Stimulated activated CD4-positive, alpha-beta T cell treated with anti-CD3 and anti-CD28 coated beads, Interleukin-12 subunit alpha, Interleukin-12 subunit beta, amount 100 ng/mL, for 48 hours (primary cell): ENCODE measurements around the gene CCDC69.
"Not testable (repeated sequence)": the region's sequence is repeated elsewhere in the genome, so short reads cannot be mapped to it uniquely, and the experiment has no call there.

ENCODE experiments used
- DNase-seq, 3 donors: peaks; one replicate each; pipeline ENCODE4 v3.0.0-alpha.2; 2020; ENCODE audit warnings: low read depth in 2 of 3, low spot score in 1 of 3

The CCDC69 gene

DNA sequence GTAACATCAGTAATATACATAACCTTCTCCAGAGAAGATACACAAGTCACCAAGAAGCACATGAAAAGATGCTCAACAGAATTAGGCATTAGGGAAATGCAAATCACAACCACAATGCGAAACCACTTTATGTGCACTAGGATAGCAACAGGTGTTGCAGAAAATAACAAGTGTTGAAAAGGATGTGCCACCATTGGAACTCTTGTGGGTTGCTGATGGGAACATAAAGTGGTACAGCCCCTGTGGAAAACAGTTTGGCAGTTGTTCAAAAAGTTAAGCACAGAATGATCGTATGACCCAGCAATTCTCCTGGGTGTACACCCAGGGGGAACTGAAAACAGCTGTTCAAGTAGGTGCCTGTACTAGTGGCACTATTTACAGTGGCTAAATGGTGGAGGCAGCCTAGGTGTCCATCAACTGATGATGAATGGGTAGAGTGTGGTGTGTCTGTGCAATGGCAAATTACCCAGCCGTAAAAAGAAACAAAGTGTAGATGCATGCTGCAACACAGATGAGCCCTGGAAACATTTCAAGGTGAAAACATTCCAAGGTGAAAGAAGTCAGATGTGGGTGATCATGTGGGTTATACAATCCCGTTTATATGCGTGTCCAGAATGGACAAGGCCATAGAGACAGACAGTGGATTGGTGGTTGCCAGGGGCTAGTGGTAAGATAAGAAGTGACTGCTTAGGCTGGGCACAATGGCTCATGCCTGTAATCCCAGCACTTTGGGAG is 27.2 kb downstream of the CCDC69 start:
- no peak for DNase-seq

DNA sequence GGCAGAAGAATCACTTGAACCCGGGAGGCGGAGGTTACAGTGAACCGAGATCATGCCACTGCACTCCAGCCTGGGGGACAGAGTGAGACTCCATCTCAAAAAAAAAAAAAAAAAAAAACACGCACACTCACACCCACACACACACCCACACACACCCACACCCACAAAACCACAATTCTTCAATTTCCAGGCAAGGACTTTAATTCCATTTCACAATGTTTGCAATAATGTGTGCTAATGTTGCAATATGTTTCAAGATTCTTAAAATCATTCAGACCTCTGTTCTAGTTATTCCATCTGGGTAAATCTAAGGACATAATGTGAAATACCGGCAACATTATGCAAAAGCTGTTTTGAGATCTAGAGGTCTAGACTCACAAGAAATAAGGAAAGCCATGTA is 28.3 kb downstream of the CCDC69 start:
- no peak for DNase-seq

DNA sequence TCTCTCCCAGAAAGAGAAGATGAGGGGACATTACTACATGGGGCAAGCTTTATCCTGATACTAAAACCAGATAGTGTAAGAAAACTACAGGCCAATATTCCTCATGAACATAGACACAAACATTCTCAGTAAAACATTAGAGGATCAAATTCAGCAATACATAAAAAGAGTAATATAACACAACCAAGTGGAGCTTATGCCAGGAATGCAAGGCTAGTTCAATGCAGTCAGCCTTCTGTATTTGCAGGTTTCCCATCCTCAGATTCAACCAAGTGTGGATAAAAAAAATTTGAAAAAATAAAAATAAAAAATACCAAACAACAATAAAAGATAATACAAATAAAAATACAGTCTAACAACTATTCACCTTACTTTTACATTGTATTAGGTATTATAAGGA is 31.3 kb downstream of the CCDC69 start:
- no peak for DNase-seq

DNA sequence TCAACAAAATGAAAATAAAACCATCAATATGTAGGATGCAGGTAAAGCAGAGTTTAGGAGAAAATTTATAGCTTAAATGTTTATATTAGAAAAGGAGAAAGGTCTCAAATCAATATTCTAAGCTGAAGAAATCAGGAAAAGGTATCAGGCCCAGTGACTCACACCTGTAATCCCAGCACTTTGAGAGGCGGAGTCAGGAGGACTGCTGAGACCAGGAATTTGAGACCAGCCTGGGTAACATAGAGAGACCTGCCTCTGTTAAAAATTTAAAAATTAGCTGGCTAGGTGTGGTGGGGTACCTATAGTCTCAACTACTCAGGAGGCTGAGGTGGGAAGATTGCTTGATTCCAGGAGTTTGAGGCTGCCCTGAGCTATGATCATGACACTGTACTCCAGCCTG is 32.2 kb downstream of the CCDC69 start:
- no peak for DNase-seq

DNA sequence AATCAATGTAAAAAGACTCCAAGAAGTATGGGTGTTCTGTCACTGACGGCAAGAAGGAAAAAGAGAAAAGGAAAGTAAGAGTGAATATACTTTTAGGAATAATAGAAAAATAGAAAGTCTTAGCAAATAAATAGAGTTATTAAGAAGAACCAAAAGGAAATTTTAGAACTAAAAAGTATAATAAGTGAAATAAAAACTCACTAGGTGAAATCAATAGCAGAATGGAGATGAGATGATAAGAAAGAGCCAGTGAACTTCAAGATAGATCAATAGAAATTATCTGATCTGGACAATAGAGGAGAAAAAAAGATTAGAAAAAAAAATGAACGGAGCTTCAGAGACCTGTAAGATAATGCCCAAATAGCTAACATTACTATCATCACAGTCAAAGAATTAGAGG is 34.7 kb downstream of the CCDC69 start:
- DNase-seq, result no peak

DNA sequence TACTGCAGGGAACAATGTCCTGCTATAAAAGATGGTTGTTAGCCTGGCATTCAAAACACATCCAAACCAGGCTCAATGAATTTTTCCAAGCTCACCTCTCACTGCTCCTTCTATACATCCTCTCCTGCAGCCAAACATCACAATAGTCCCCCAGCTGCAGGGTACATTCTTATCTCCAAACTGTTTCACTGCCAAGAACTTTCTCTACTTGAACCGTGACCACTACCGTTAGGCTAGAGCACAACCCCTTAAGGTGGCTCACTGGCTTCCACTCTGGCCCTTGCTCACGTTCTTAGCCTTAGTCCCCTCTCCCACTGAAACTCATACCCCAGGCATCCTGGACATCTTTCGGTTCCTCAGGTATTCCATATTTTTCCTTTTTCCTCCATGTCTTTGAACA is 37.4 kb downstream of the CCDC69 start:
- no peak for DNase-seq

DNA sequence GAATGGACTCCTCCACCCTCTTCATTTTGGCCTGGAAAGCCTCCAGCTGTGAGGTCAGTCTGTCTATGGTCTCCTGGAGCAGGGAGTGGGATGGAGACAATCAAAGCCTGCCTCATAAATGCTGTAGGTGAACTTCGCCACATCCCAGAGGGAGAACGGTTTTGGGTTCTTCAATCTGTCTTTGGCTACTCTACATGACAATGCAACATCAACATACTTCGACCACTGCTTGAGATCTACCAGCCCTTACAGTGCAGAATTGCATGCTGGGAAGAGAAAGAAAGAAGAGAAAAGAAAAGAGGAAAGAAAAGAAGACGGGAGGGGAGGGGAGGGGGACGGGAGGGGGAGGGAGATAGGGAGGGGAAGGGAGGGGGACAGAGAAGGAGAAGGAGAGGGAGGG is 37.8 kb downstream of the CCDC69 start:
- DNase-seq, result no peak

DNA sequence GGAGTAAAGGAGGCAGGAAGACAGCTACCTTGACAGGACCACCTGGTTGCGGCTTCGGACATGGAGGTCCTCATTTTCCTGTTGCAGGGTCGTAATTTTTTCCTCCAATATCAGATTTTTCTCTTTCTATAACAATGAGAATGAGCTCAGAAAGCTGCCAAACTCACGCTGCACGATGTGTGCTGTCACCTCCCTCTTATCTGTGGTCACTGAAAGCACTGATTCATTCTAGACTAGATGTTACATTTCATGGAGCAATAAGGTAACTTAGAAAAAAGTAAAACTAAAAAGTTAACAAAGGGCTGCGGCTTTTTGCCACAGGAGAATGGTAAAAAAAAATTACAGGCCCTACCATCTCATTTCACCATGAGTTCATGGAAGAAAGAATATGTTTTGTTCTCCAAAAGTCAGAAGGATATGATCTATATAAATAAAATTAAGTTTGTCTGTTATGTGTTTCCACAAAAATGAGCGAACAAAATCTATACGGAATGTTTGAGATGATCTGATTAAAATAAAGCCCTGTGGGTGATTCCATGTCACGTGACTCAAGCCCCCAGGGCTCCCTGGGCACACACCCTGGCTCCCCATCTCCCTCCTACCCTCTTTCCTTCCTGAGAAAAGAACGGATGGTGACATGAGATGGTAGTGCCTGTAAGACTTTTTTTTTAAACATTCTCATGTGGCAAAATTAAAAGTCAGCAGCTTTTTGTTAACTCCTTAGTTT is 39.4 kb downstream of the CCDC69 start:
- no peak for DNase-seq

DNA sequence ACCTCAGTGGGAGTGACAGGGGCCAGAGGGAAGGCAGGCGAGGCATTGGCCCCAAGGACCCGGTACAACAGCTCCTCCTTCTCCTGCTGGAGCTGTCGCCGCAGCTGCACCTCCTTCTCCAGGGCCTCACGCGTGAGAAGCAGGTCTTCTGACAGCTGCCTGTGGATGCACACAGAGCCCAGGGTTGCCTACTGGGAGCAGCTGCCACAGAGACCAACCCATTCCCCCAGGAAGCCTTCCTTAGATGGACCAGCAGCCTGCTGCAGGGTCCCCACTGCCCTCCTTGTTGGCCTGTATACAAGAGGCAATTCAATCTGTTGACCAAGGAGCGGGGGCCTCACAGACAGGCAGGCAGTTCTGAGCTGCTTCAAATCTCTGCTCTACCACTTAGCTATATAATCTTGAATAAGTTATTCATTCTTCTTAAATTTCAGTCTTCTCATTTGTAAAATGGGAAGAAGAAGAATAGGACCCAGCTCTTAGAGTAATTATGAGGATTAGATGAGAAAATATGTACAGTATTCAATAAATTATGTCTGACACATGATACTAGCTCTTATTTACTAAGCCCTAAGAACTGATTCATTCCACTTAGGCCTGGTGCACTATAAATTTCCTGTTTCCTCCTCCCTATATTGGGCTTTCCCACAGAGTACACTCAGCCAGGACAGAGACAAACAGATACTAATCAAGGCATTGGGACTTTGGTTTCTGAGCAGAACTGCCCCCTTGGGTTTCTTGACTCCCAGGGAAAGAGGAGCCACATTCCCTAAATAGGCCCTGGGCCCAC is 40.2 kb downstream of the CCDC69 start:
- no peak for DNase-seq

DNA sequence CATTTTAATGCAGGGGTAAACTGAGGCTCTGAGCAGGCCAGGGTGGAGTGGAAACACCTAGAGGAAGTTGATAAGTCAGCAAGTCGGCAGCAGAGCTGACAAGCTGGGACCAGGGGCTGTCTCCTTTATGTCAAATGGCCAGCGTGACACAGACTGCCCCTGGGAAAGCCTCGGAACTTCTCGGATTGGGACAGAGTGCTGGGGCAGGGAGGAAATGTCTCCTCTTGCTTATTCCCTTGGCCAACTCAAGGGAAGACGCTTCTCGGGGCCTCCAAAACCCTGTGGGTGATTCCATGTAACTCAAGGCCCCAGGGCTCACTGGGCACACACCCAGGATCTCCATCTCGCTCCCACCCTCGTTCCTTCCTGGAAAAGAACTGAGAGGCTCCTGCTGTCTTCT is 40.9 kb downstream of the CCDC69 start:
- no peak for DNase-seq

DNA sequence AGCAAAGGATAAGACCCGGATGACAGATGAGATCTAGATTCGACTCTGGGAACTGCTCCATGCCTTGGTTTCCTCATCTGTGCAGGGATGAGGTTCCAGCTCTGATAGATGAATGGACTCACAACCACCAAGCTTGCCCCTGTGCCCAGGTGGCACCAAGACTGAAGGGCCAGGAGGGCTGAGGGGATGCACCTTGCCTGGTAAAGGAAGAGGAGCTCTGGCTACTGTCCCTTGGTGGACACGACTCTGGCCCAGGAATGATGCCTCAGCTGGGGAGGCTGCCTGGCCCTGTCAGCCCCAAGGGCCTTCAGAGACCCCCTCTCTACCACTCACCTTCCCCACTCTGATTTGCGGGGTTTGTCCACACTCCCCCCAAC is 41.4 kb downstream of the CCDC69 start:
- DNase-seq, result no peak

DNA sequence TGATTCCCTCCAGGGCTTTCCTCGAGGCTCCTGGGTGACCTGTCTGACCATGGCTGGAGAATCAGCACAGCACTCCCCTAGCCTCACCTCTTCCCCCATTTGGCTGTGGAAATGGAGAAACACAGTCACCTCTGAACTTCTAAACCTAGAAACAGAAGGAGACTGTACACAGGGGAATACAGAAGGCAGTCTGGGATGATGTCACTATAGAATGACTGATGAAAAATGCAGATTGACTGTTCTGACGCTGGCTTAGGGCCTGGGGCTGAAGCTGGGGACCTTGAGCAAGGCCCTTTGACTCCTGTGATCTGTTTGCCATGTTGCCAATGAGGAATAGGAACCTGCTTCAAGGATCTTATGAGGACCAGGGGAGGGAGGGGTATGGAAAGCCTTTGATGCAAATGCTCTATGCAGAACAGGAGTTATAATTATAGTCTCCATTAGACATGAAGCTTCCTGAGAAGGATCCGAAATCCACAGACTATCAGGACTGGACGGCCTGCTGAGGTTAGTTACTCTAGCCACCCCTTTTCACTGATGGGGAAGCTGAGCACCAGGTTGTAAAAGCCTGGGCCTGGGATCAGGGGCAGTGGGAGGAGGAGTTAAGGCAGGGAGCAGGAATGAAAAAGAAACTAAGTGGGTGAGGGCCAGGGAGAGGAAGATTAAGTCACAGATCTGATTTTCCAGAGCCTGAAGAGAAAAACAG is 41.9 kb downstream of the CCDC69 start:
- no peak for DNase-seq

DNA sequence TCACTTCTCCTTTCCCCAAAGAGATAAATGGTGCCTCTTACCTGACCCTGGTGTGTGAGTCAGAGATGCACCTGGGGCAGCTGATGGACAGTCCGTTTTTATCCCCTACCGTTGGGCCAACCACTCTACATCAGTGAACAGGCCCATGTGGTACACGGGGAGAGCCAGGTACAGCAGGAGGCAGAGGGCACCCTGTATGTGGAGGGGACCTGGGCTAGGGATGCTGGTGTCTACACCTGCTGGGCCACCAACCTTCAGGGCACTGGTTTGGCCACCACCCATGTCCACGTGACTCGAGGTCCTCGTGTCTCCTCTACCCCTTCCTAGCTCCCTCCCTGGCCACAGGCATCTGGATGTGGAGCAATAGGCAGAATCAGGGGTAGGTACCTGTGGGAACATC is 43.6 kb downstream of the CCDC69 start:
- no peak for DNase-seq

DNA sequence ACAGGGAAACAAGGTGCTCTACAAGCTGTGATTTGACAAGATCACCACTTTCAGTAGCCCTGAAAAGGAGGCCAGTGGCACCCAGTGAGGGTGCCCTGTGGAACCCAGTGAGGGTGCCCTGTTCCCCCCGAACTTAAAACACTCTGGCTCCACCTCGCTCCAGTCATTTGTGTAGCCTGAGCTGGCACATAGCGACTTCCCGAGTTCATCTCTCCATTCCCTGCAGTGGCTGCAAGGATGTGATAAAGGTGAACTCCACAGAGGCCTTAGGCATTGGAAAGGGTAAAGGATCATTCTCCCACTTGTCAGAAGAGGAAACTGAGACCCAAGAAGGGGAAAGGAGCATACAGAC is 44.4 kb downstream of the CCDC69 start:
- no peak for DNase-seq

DNA sequence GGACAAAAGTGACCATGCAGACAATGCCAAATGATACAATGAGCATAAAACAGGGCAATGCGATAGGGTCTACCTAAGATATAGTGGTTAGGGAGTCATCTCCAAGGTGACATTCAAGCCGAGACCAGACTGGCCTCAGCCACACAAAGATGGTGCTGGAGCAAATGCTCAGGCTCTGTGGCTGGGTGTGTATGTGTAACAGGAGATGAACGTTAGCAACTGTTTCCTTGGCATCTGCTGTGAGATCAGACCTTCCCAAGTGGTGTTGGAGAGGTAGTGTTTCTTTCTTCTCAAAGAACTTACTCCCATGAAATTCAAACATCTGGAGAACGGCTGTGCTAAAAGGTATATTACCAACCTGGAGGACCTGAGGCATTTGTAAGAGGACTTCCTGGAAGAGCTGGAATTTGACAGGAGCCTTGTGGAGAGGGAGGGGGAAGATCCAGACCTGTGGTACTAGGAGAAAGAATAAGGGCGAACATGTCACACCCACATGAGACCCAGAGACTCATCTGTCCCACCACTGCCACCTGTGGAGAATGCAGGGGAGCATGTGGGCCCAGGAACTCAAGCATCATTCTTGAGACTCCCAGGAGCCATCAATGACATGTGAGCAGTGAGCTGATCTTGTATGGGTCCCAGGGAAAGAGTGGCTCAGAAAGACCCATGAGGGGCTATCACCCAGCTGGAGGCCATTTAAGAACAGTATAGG is 45.0 kb downstream of the CCDC69 start:
- no peak for DNase-seq

DNA sequence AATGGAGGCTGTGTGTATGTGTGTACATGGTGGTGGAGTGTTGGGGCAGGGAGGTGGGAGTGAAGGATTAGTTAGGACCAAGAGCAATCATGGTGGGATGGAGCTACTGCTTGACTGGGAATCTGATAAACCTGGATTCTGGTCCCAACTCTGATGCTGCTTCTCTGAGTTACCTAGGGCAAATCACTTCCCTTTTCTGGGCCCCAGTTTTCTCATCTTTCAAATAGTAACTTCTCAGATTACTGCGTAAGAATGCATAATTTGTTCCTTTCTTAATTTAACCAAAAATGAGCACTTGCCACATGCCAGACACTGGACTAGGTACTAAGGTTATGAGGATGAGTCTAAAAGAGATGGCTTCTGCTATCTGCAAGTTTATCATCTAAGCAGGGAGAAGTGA is 45.5 kb downstream of the CCDC69 start:
- no peak for DNase-seq

DNA sequence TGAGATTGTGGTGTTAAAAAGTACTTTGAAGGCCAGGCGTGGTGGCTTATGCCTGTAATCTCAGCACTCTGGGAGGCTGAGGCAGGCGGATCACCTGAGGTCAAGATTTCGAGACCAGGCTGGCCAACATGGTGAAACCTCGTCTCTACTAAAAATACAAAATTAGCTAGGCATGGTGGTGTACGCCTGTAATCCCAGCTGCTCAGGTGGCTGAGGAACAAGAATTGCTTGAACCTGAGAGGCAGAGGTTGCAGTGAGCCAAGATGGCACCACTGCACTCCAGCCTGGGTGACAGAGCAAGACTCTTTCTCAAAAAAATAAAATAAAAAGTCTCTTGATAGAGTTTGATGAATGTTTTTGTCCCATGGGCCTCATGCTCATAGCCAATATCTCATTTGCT is 47.6 kb downstream of the CCDC69 start:
- DNase-seq, result not testable (repeated sequence)

DNA sequence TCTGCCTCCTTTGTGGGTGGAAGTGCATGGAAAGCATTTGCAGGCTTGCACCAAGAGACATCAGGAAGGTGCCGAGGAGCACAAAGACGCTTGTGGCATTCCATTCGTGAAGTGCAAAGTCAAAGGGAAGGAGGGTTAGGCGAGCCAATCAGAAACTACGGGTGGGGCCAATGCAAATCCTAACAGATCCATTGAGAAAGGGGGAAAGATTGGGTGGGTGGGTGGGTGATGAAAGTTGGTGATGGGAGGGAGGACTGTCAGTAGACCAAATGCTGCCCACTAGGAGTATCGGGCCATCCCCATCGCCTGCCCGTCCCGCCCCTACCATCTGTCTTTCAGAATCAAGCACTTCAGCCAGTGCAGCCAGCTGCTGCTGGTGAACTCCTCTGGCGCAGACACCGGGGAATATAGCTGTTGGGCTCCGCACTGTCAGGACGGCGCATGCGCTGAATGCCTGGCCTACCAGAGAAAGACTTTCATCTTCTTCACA is 49.2 kb downstream of the CCDC69 start:
- DNase-seq, result no peak

DNA sequence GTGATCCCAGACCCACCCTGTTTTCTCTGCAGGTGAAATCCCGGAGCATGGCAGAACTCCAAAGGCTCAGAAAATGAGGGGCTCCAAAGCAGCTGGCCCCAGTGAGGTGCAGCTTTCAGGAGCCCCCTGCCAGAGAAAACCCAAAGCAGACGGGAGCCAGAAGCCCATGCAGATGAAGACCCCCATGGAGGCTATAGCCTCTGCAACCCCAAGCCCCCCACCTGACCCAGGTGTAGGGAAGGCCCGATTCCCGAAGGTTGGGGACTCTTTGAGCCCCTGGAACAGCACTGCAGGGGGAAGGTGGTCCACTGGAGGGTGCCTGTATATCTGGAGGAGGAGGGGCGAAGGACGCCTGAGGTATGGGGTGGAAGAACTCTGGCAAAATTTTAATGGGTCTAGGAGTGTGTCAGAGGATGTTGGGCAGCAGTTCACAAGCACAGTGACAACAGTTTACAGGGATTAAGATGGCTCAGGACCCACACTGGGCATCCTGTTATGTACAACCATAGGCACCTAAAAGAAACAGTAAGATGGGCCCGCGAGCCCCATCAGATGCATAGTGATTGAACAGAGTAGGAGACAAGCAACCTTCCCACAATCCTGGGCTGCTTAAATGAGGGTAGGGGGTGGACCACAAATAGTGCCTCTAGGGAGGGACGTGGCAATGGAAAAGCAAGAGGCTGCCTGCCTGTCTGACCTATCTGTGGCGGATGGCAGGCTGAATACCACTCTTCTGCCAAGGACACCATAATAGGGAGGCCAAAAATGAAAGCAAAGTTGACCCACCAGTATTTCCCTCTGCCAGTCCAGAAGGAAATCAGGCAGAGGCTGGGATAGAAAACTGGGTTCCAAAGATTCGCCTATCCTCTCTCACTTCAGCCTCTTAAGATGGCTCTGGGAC is 49.9 kb downstream of the CCDC69 start:
- no peak for DNase-seq

DNA sequence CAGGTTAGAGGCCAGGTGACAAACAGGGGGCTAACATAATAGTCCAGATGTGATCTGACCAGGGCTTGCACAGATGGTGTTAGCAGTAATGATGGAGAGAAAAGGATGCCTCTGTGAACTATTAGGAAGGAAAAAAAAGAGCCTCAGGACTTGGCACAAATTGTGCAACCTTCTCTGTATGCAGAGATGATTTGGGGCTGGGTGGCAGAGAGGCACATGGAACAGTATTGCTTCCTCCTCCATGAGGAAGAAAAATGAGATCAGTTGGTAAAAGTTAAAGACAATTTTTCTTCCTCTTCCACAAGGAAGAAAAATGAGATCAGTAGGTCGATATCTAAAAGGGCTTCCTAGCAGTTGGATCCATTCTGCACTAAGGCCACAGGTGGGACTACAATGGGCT is 52.4 kb downstream of the CCDC69 start:
- no peak for DNase-seq
